ENCODE data around the gene SGIP1. TPM values are rescaled to one million over a fixed set of nuclear protein-coding genes. Genes with fewer than 3 reads are reported as not detected.
"Not testable (repeated sequence)": the region's sequence is repeated elsewhere in the genome, so short reads cannot be mapped to it uniquely, and the experiment has no call there.

SGIP1 gene
- total and polyA plus RNA-seq, 2 experiments from 2014 or later, result 3.1 to 20.2 TPM

DNA sequence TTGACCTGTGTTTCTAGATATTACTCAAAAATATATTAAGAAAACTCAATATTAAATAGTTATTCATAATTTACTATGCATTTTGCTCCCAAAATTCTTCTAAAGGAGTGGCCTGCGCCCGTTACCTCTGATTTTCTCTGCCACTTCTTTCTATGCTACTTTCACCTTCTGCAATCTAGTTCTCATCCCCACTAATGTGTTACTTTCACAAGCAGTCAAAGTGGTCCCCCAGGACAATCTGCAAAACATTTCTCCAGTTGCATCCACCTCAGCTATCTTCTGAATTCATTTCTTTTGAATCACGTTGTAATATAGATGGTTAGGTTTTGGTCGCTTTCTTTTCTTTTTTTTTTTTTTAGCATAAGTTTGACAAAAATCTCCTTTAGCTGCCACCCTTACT is 253.7 kb downstream of the SGIP1 start:
- Histone ChIP-seq H3K9me2 (replicated peaks; ENCODE audit: insufficient read depth) (no peaks in the 10 kb centered on the region), H3K4me3 (no peak overlapping the region), H3K27me3 (no peaks in the 10 kb centered on the region), H4K20me1 (ENCODE audit: insufficient read depth, poor library complexity, severe bottlenecking) (no peaks in the 10 kb centered on the region), H2AFZ (no peak overlapping the region), H3K36me3 (replicated peaks; ENCODE audit: insufficient read depth, low read depth) (no peaks in the 10 kb centered on the region), H3K4me1 (ENCODE audit: insufficient read depth) (no peaks in the 10 kb centered on the region), H3K9me3 (ENCODE audit: low read depth) (no peaks in the 10 kb centered on the region), H3K4me2 (no peak overlapping the region), H3K27ac (no peak overlapping the region), H3K79me2 (no peaks in the 10 kb centered on the region)
- no peak for DNase-seq (ENCODE audit: low spot score)
- TF ChIP-seq EZH2 (IDR thresholded peaks at IDR 0.05; ENCODE audit: borderline replicate concordance) (no peak), EZH2phosphoT487 (IDR thresholded peaks at IDR 0.05; ENCODE audit: low read depth, severe bottlenecking, unreplicated experiment) (no peak)
- TF ChIP-seq, protein P1, sequence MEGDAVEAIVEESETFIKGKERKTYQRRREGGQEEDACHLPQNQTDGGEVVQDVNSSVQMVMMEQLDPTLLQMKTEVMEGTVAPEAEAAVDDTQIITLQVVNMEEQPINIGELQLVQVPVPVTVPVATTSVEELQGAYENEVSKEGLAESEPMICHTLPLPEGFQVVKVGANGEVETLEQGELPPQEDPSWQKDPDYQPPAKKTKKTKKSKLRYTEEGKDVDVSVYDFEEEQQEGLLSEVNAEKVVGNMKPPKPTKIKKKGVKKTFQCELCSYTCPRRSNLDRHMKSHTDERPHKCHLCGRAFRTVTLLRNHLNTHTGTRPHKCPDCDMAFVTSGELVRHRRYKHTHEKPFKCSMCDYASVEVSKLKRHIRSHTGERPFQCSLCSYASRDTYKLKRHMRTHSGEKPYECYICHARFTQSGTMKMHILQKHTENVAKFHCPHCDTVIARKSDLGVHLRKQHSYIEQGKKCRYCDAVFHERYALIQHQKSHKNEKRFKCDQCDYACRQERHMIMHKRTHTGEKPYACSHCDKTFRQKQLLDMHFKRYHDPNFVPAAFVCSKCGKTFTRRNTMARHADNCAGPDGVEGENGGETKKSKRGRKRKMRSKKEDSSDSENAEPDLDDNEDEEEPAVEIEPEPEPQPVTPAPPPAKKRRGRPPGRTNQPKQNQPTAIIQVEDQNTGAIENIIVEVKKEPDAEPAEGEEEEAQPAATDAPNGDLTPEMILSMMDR (IDR thresholded peaks at IDR 0.05; ENCODE audit: poor library complexity), result no peak
- 93% methylated on average over 4 of the region's 4 CpGs for WGBS (ENCODE audit: low lambda C conversion rate, missing lambda C conversion rate)

GRCh38 chr1:66788231-66788939 is 254.4 kb downstream of the SGIP1 start:
- H3K79me2 ChIP-seq, result no peaks in the 10 kb centered on the region
- WGBS (ENCODE audit: low lambda C conversion rate, missing lambda C conversion rate), result 79% methylated on average over 6 of the region's 6 CpGs
- H3K27ac ChIP-seq, result no peak overlapping the region
- DNase-seq (ENCODE audit: low spot score), result no peak
- H3K4me1 ChIP-seq (ENCODE audit: insufficient read depth), result no peaks in the 10 kb centered on the region
- H3K9me3 ChIP-seq (ENCODE audit: low read depth), result no peaks in the 10 kb centered on the region
- H3K9me2 ChIP-seq (replicated peaks; ENCODE audit: insufficient read depth), result no peaks in the 10 kb centered on the region
- no peak for TF ChIP-seq EZH2phosphoT487 (IDR thresholded peaks at IDR 0.05; ENCODE audit: low read depth, severe bottlenecking, unreplicated experiment)
- TF ChIP-seq, protein P1 (IDR thresholded peaks at IDR 0.05; ENCODE audit: poor library complexity), result no peak
- TF ChIP-seq EZH2 (IDR thresholded peaks at IDR 0.05; ENCODE audit: borderline replicate concordance), result no peak
- no peak overlapping the region for H3K4me2 ChIP-seq
- no peaks in the 10 kb centered on the region for H3K27me3 ChIP-seq
- no peak overlapping the region for H3K4me3 ChIP-seq
- H3K36me3 ChIP-seq (replicated peaks; ENCODE audit: insufficient read depth, low read depth), result no peaks in the 10 kb centered on the region
- H4K20me1 ChIP-seq (ENCODE audit: insufficient read depth, poor library complexity, severe bottlenecking), result no peaks in the 10 kb centered on the region
- H2AFZ ChIP-seq, result no peak overlapping the region

DNA sequence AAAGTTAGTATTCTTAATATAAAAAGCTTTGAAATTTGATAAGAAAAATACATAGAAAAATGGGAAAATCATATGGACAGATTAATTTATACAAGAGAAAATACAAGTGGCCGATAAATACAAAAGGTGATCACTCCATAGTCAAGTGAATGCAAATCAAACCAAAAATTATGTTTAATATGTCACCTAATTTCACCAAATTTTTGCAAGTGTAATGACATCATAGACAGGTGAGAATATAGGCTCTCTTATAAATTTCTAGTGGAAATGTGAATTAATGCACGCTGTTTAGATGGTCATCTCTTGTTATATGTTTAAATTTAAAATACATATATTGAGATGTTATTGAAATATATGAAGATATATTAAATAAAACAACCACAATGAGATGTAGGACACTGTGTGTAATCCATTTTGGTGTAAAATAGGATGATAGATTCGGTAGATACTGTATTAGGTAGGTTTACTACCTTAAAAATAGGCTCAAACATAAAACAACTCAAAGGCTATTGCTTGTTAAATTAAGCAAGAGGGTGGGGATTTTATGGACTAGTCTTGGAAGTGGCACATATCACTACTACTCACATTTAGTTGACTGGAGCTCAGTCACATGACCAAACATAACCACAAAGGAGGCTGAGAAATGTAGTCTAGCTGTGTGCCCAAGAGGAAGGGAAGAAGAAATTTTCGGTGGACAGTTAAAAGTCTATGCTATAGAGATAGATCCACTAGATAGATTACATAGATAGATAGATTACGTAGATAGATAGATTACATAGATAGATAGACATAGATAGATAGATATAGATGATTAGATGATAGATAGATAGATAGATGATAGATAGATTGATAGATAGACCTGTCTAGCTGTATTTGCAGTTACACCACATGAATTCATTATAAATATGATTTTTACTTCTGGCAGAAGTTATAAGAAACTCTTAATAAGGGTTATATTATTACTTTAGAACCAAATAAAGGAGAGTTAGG is 258.0 kb downstream of the SGIP1 start:
- Histone ChIP-seq H2AFZ (no peak overlapping the region), H3K27ac (no peak overlapping the region), H3K79me2 (no peaks in the 10 kb centered on the region), H3K4me2 (no peak overlapping the region), H3K36me3 (replicated peaks; ENCODE audit: insufficient read depth, low read depth) (no peaks in the 10 kb centered on the region), H4K20me1 (ENCODE audit: insufficient read depth, poor library complexity, severe bottlenecking) (no peaks in the 10 kb centered on the region), H3K4me3 (no peak overlapping the region), H3K27me3 (no peaks in the 10 kb centered on the region), H3K4me1 (ENCODE audit: insufficient read depth) (no peaks in the 10 kb centered on the region), H3K9me3 (ENCODE audit: low read depth) (no peaks in the 10 kb centered on the region), H3K9me2 (replicated peaks; ENCODE audit: insufficient read depth) (no peaks in the 10 kb centered on the region)
- no peak for DNase-seq (ENCODE audit: low spot score)
- TF ChIP-seq, protein P1 (IDR thresholded peaks at IDR 0.05; ENCODE audit: poor library complexity), result no peak
- TF ChIP-seq EZH2 (IDR thresholded peaks at IDR 0.05; ENCODE audit: borderline replicate concordance), result no peak
- TF ChIP-seq EZH2phosphoT487 (IDR thresholded peaks at IDR 0.05; ENCODE audit: low read depth, severe bottlenecking, unreplicated experiment), result no peak
- WGBS (ENCODE audit: low lambda C conversion rate, missing lambda C conversion rate), result 89% methylated on average over 5 of the region's 5 CpGs

- not testable (repeated sequence) for H3K4me1 ChIP-seq (ENCODE audit: insufficient read depth); H3K9me2 ChIP-seq (replicated peaks; ENCODE audit: insufficient read depth); H3K36me3 ChIP-seq (replicated peaks; ENCODE audit: insufficient read depth, low read depth); H3K27me3 ChIP-seq; H3K4me3 ChIP-seq; H3K4me2 ChIP-seq; H3K9me3 ChIP-seq (ENCODE audit: low read depth); H4K20me1 ChIP-seq (ENCODE audit: insufficient read depth, poor library complexity, severe bottlenecking); H3K79me2 ChIP-seq; H3K27ac ChIP-seq; H2AFZ ChIP-seq; DNase-seq (ENCODE audit: low spot score)
- 93% methylated on average over 2 of the region's 2 CpGs for WGBS (ENCODE audit: low lambda C conversion rate, missing lambda C conversion rate)
These were observed 261.9 kb downstream of the SGIP1 start for GRCh38 chr1:66795839-66796238.

Data from hepatocyte (in vitro differentiated cells).